IPS-20b (cell line): ENCODE results near the gene FTCDNL1.

ENCODE experiments used
- H3K27ac ChIP-seq: one replicate; pipeline ENCODE4 v1.5.1; 2013; ENCODE audit warnings: low read length
- H3K27me3 ChIP-seq: 2 replicates; pipeline ENCODE4 v1.6.1; 2013; ENCODE audit warnings: mild to moderate bottlenecking, low read length, inconsistent platforms; ENCODE audit not compliant: insufficient read depth
- H3K36me3 ChIP-seq: 2 replicates; pipeline ENCODE4 v1.6.1; 2013; ENCODE audit warnings: low read depth, mild to moderate bottlenecking, inconsistent platforms, low read length, moderate library complexity; ENCODE audit not compliant: insufficient read depth
- H3K4me1 ChIP-seq: 2 replicates; pipeline ENCODE4 v1.6.1; 2013; ENCODE audit warnings: mild to moderate bottlenecking, control low read depth, inconsistent platforms, low read length, moderate library complexity; ENCODE audit not compliant: insufficient read depth
- H3K4me3 ChIP-seq: 2 replicates; pipeline ENCODE4 v1.5.1; 2013; ENCODE audit warnings: mild to moderate bottlenecking, low read length, inconsistent platforms
- H3K9ac ChIP-seq: 2 replicates; pipeline ENCODE4 v1.6.1; 2013; ENCODE audit warnings: low read depth, mild to moderate bottlenecking, inconsistent platforms, low read length, moderate library complexity
- H3K9me3 ChIP-seq: 2 replicates; pipeline ENCODE4 v1.6.1; 2013; ENCODE audit warnings: mild to moderate bottlenecking, low read depth, low read length, inconsistent platforms; ENCODE audit not compliant: insufficient read depth

FTCDNL1 gene

GRCh38 chr2:199838399-199838798, 12.6 kb downstream of the FTCDNL1 start:
- Histone ChIP-seq H3K4me1 (peaks cover 18% of the 10 kb centered on the region), H3K36me3 (no peaks in the 10 kb centered on the region), H3K4me3 (no peak overlapping the region), H3K27me3 (no peaks in the 10 kb centered on the region), H3K9me3 (no peaks in the 10 kb centered on the region), H3K9ac (no peak overlapping the region), H3K27ac (no peak overlapping the region)

- H3K4me1 ChIP-seq = peaks cover 6% of the 10 kb centered on the region
- H3K4me3 ChIP-seq = no peak overlapping the region
- H3K9ac ChIP-seq = no peak overlapping the region
- no peak overlapping the region for H3K27ac ChIP-seq
- H3K27me3 ChIP-seq = no peaks in the 10 kb centered on the region
- H3K9me3 ChIP-seq = no peaks in the 10 kb centered on the region
- H3K36me3 ChIP-seq = no peaks in the 10 kb centered on the region
Measured at GRCh38 chr2:199836943-199837342, 14.0 kb downstream of the FTCDNL1 start.

DNA sequence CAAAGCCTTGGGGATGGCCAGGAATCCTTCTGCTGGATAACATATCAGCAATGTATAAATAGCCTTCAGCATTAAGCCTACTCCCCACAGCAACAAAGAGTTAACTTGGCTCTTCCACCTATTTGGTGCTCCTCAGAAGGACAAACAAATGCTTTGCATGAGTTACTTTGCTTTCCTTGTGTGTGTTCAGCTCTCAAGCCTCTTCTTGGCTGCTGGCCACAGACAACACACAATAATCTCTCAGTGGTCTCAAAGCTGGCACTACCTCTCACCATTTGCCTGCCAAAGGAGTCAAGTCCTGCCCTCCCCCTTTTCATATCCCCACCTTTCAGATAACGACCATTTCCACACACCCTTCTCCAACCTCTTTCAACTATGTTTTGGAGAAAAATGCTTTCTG, 17.5 kb downstream of the FTCDNL1 start:
- Histone ChIP-seq H3K27ac (no peak overlapping the region), H3K4me3 (no peak overlapping the region), H3K9me3 (no peaks in the 10 kb centered on the region), H3K4me1 (peaks cover 6% of the 10 kb centered on the region), H3K27me3 (no peaks in the 10 kb centered on the region), H3K9ac (no peak overlapping the region), H3K36me3 (no peaks in the 10 kb centered on the region)

DNA sequence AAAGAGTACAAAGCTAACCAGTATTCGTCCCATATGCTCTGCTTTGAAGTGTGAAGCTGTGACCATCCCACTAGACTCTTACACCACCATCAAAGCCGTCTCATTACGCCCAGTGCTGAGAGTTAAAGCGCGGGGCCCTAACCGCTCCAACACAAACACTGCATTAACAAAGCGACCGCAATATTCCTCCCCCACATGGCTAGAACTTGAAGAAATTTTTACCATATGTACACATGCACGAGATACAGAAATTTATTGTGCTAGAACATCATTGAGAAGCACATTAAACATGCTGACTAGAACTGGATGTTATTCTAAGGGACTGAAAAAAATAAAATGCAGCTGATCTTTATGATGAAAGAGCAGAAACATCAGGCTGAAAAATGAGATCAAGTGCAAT, 20.5 kb downstream of the FTCDNL1 start:
- Histone ChIP-seq H3K4me3 (no peak overlapping the region), H3K27me3 (no peaks in the 10 kb centered on the region), H3K9me3 (no peaks in the 10 kb centered on the region), H3K9ac (no peak overlapping the region), H3K4me1 (peaks cover 3% of the 10 kb centered on the region; the same call in 1 of the 2 replicates), H3K27ac (no peak overlapping the region), H3K36me3 (no peaks in the 10 kb centered on the region)

GRCh38 chr2:199829628-199830027, 21.4 kb downstream of the FTCDNL1 start:
- H3K27me3 ChIP-seq = no peaks in the 10 kb centered on the region
- H3K9me3 ChIP-seq = no peaks in the 10 kb centered on the region
- H3K4me1 ChIP-seq = peaks cover 3% of the 10 kb centered on the region; the same call in 1 of the 2 replicates

DNA sequence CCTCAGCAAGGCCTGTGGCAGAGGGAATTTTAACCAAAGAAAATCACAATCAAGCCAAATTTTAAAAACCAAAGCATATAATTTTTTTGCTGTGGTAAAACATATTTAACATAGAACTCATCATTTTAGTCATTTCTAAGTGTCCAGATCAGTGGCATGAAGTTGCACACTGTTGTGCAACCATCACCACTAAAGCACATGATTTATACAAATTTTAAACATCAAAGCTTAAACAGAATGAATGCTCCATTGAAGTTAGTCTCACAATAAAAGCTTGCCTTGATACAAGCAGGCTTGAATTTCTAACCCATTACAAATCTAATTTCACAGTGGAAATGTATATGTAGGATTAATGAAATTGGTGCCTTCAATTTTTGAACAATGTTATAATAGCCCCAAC, 31.2 kb downstream of the FTCDNL1 start:
- Histone ChIP-seq H3K4me1 (no peaks in the 10 kb centered on the region), H3K36me3 (no peaks in the 10 kb centered on the region), H3K4me3 (no peak overlapping the region), H3K9ac (no peak overlapping the region), H3K27me3 (no peaks in the 10 kb centered on the region), H3K9me3 (no peaks in the 10 kb centered on the region), H3K27ac (no peak overlapping the region)

More at GRCh38 chr2:199829628-199830027, 21.4 kb downstream of the FTCDNL1 start:
- no peak overlapping the region for H3K27ac ChIP-seq
- no peak overlapping the region for H3K9ac ChIP-seq
- H3K4me3 ChIP-seq = no peak overlapping the region
- H3K36me3 ChIP-seq = no peaks in the 10 kb centered on the region

DNA sequence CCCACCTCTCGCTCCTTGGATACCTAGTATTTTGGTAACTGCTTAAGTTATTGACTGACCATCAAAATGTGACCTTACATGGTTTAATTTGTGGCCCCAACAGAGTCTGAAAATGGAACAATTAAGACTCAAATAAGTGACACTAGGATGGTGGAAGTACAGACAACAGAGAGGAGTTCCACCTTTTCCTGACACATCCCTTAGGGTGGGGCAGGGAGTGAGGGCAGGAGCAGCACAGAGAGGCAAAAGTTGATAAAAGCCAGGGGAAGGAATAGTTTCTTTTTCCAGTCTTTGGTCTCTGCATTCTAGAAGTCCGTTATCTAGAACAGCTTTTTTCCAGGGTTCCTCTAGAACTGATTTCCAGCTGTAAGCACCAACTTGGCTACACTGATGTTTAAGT, 32.2 kb downstream of the FTCDNL1 start:
- Histone ChIP-seq H3K9me3 (no peaks in the 10 kb centered on the region), H3K27me3 (no peaks in the 10 kb centered on the region), H3K9ac (no peak overlapping the region), H3K4me3 (no peak overlapping the region), H3K27ac (no peak overlapping the region), H3K36me3 (no peaks in the 10 kb centered on the region), H3K4me1 (no peaks in the 10 kb centered on the region)

DNA sequence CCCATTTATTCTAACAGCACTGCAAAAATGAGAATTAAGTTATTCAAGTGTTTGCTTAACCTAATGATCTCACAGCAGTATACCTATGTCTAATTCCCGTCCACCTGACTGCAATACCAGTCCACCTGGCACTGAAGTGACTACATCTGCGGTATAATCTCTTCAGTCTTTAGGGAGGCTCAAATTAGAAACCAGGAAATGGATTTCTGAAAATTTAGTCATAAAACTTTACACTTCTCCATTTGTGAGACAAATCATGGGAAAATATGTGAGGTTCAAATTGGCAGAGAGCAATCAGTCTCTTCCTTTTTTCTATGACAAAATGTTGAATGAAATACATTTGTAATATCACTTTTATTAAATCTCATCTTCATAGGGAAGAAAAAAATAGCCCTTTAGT, 33.0 kb downstream of the FTCDNL1 start:
- no peak overlapping the region for H3K4me3 ChIP-seq
- H3K36me3 ChIP-seq = no peaks in the 10 kb centered on the region

DNA sequence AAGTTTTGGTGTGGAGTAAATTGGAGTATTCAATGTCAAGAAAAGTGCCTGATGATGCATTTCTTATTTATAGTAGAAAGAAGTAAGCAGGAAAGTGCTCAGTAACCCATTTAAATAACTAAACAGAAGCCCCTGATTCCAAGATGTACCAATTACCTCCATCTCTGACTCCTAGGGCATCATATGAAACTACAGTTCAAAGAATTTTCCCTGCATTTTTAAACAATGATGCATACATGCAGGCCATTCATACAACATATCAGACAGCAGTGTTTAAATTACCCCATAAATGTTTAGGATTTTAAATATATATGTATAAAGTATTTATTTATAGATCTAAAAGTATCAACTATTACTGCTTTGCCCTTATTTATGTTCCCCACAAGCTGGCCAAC, 36.2 kb downstream of the FTCDNL1 start:
- H3K4me1 ChIP-seq = peaks cover 16% of the 10 kb centered on the region
- no peaks in the 10 kb centered on the region for H3K36me3 ChIP-seq
- no peaks in the 10 kb centered on the region for H3K9me3 ChIP-seq
- H3K4me3 ChIP-seq = no peak overlapping the region
- H3K27ac ChIP-seq = no peak overlapping the region
- no peak overlapping the region for H3K9ac ChIP-seq
- H3K27me3 ChIP-seq = no peaks in the 10 kb centered on the region

More for the DNA sequence above, 33.0 kb downstream of the FTCDNL1 start:
- Histone ChIP-seq H3K4me1 (no peaks in the 10 kb centered on the region), H3K9me3 (no peaks in the 10 kb centered on the region), H3K27me3 (no peaks in the 10 kb centered on the region), H3K27ac (no peak overlapping the region), H3K9ac (no peak overlapping the region)

GRCh38 chr2:199814101-199814816, 36.7 kb downstream of the FTCDNL1 start:
- no peaks in the 10 kb centered on the region for H3K36me3 ChIP-seq
- H3K27ac ChIP-seq = no peak overlapping the region
- no peak overlapping the region for H3K9ac ChIP-seq
- H3K27me3 ChIP-seq = no peaks in the 10 kb centered on the region
- H3K4me1 ChIP-seq = peaks cover 16% of the 10 kb centered on the region
- H3K4me3 ChIP-seq = no peak overlapping the region
- H3K9me3 ChIP-seq = no peaks in the 10 kb centered on the region

GRCh38 chr2:199812493-199812892, 38.5 kb downstream of the FTCDNL1 start:
- Histone ChIP-seq H3K4me3 (no peak overlapping the region), H3K36me3 (no peaks in the 10 kb centered on the region), H3K27ac (no peak overlapping the region), H3K4me1 (peaks cover 16% of the 10 kb centered on the region), H3K9me3 (peaks cover 8% of the 10 kb centered on the region), H3K27me3 (no peaks in the 10 kb centered on the region), H3K9ac (no peak overlapping the region)

GRCh38 chr2:199811346-199811745, 39.6 kb downstream of the FTCDNL1 start:
- Histone ChIP-seq H3K9me3 (peaks cover 8% of the 10 kb centered on the region), H3K9ac (no peak overlapping the region), H3K4me1 (peaks cover 16% of the 10 kb centered on the region), H3K4me3 (no peak overlapping the region), H3K27ac (no peak overlapping the region), H3K27me3 (no peaks in the 10 kb centered on the region), H3K36me3 (no peaks in the 10 kb centered on the region)
